Gastroesophageal sphincter (tissue), 3 donors: Measurements from ENCODE around the gene OSR1.

Source experiments
- POLR2AphosphoS5 ChIP-seq: sonication (generic); formaldehyde crosslinking; IDR thresholded peaks from one replicate; pipeline ENCODE4 v1.6.1; 2017; ENCODE audit warnings: antibody characterized with exemption
- TF ChIP-seq, protein P1 (sequence below), 4 experiments: fragments of 200-600 bp in 2 of 4; fragments of 450-650 bp in 2 of 4; sonication (generic) in 1 of 4; IDR thresholded peaks; one replicate each; pipeline ENCODE4 v1.5.1; 2017 to 2019; ENCODE audit warnings: antibody characterized with exemption in 4 of 4, mild to moderate bottlenecking in 2 of 4, moderate library complexity in 2 of 4

DNA sequence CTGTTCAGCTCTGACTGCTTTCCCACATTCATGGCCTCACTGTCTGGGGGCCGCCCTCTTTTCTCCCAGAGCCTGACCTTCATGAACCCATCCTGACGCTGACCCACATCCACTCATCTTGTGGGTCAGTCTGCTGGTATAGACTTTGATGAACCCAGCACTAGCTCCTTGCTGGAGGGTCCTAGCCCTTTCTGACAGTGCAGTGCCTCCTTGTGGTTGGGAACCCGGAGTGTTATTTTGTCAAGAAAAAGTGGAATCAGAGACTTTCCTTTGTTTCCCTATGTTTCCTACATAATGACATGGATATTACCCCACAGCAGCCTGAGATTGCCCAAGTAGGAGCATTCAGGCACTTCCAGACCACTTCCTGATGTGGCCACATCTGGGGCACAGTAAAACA lies 19.3 kb upstream of the OSR1 start:
- TF ChIP-seq, protein P1, sequence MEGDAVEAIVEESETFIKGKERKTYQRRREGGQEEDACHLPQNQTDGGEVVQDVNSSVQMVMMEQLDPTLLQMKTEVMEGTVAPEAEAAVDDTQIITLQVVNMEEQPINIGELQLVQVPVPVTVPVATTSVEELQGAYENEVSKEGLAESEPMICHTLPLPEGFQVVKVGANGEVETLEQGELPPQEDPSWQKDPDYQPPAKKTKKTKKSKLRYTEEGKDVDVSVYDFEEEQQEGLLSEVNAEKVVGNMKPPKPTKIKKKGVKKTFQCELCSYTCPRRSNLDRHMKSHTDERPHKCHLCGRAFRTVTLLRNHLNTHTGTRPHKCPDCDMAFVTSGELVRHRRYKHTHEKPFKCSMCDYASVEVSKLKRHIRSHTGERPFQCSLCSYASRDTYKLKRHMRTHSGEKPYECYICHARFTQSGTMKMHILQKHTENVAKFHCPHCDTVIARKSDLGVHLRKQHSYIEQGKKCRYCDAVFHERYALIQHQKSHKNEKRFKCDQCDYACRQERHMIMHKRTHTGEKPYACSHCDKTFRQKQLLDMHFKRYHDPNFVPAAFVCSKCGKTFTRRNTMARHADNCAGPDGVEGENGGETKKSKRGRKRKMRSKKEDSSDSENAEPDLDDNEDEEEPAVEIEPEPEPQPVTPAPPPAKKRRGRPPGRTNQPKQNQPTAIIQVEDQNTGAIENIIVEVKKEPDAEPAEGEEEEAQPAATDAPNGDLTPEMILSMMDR (IDR thresholded peaks at IDR 0.05), result no peak
- TF ChIP-seq POLR2AphosphoS5, result no peak
